ENCODE measurements around the gene LY6G6F. TPM values are rescaled to one million over a fixed set of nuclear protein-coding genes. Genes with fewer than 3 reads are reported as not detected.

Gene LY6G6F
- total and polyA plus RNA-seq, 8 donors = not detected

DNA sequence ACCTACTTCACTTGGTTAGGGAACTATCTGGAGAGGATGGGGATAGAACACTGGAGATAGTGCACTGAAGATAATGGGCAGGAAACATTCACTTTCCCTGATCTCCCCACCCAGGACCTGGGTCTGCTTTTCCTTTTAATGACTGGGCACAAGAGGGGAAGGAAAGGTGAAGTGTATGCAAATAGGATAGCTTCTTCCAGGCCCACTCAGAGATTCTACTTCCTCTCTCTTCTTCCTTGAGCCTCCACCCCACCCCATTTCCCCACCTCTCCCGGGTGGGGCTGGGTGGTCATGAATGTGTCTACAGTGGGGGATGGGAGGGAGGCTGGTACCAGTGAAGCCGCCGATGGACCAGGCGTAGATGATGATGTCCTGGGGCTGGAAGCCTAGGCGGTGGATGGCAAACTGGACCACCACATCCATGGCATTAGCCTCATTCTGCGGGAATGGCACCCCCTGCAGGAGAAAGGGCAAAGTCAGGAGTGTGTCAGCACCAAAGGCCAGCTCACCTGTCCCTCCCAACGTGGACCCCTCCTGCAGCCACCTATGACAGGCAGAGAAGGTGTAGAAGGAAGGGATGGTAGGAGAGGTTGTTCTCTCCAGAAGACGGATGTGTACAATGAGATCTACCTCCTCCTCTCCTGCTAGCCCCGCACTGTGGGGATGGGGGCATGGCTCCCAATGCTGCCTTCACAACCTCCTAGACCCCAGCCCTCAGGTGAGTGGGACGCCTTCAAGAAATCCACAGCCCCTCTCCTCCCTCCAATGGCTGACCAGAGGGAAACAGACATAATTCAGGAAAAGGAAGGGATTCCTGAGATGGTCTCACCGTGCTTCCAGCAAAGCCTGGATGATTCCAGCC is 17.2 kb upstream of the LY6G6F start:
- peak overlapping the region in 4 of 5 donors; percentile 14 to 72 (median 27) for H3K27ac ChIP-seq
- DNase-seq = no peak
- H3K4me1 ChIP-seq = peaks cover 4 to 20% (median 12%) of the 10 kb centered on the region in 4 donors
- intact Hi-C loops (cut with DNase I; ENCODE audit: low total_unique reads) = loop anchor here (10.0 kb wide), 1 partner anchor 75 kb away; the partner anchor contains the start of gene SAPCD1
- peaks cover 73 to 98% (median 97%) of the 10 kb centered on the region in 4 donors for H3K36me3 ChIP-seq
- H3K27me3 ChIP-seq = no peaks in the 10 kb centered on the region
- WGBS, 5 donors = 74 to 81% (median 77%) methylated on average over 10 to 11 of the region's 11 CpGs
- TF ChIP-seq EP300 (IDR thresholded peaks at IDR 0.05) (no peak), POLR2AphosphoS5 (IDR thresholded peaks at IDR 0.05) (no peak), POLR2A (IDR thresholded peaks at IDR 0.05) (no peak)
- TF ChIP-seq, protein P1, sequence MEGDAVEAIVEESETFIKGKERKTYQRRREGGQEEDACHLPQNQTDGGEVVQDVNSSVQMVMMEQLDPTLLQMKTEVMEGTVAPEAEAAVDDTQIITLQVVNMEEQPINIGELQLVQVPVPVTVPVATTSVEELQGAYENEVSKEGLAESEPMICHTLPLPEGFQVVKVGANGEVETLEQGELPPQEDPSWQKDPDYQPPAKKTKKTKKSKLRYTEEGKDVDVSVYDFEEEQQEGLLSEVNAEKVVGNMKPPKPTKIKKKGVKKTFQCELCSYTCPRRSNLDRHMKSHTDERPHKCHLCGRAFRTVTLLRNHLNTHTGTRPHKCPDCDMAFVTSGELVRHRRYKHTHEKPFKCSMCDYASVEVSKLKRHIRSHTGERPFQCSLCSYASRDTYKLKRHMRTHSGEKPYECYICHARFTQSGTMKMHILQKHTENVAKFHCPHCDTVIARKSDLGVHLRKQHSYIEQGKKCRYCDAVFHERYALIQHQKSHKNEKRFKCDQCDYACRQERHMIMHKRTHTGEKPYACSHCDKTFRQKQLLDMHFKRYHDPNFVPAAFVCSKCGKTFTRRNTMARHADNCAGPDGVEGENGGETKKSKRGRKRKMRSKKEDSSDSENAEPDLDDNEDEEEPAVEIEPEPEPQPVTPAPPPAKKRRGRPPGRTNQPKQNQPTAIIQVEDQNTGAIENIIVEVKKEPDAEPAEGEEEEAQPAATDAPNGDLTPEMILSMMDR (IDR thresholded peaks at IDR 0.05) = no peak
- no peak overlapping the region for H3K4me3 ChIP-seq
- no peaks in the 10 kb centered on the region for H3K9me3 ChIP-seq

DNA sequence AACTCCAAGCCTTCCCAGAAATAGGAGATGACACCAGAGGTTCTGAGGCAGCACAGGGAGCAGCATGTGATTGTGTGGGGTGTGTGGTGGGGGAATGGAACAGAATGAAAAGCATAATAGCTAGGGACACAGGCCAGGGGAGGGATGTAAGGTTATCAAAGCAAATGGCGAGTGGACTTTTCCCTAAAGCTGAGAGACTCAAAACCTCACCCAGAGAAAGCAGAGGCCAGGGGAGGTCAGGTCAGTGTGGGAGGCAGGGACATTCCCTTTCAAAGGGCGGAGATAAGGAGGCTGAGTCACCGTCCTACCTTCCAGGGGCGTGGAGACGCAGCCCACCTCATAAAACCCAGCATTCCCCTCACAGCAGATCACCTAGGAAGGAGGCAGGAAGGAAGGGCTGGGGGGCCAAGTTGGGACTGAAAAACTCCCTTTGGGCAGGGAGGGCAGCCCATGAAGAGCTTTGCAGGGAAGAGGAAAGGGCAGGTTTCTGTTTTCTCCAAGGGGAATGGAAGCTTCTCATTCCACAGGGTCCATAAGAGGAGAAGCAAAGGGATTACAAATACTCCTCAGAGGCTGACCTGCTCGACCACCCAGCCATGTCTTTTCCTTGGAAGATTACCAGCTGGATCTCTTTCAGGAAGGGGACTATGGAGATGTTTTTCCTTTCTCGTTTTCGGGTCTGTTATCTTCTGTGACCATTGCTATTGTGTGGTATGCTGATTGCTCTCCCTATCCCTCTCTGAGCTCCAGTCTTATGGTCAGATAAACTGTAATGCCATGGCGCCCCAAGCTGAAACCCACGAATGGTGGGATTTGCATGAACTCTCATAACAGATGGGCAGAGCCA is 16.2 kb upstream of the LY6G6F start:
- WGBS, 5 donors = 33 to 54% (median 39%) methylated on average over 10 of the region's 10 CpGs
- H3K27me3 ChIP-seq = no peaks in the 10 kb centered on the region
- H3K27ac ChIP-seq = peak overlapping the region; percentile 3 to 72 (median 26)
- TF ChIP-seq POLR2AphosphoS5 (IDR thresholded peaks at IDR 0.05) (peak in 1 of 3 donors; percentile 8), POLR2A (IDR thresholded peaks at IDR 0.05) (no peak)
- TF ChIP-seq, protein P1 (IDR thresholded peaks at IDR 0.05) = no peak
- no peak overlapping the region for H3K4me3 ChIP-seq
- peaks cover 81 to 100% (median 100%) of the 10 kb centered on the region in 4 donors for H3K36me3 ChIP-seq
- intact Hi-C loops (cut with DNase I; ENCODE audit: low total_unique reads) = no loop called here
- H3K4me1 ChIP-seq = peaks cover 4 to 20% (median 12%) of the 10 kb centered on the region in 4 donors
- DNase-seq = peak; percentile 37 to 76
- H3K9me3 ChIP-seq = no peaks in the 10 kb centered on the region

DNA sequence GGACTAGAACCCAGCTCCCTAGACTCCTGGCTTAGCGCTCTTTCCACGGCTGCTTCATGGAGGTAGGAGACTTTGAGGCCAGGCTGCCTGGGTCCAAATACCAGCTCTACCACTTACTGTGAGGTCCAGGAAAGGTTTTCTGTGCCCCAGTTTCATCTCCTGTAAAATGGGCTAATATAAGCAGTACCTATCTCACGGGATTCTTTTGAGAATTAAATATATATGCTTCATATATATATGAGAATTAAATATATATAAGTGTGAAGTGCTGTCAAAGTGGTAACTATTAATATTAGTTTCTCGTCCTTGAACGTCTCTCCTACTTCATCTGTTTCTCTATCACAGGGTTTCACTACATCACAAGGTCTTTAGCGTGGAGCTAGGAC is 15.6 kb upstream of the LY6G6F start:
- TF ChIP-seq POLR2AphosphoS5 (IDR thresholded peaks at IDR 0.05) (no peak), POLR2A (IDR thresholded peaks at IDR 0.05) (no peak), EP300 (IDR thresholded peaks at IDR 0.05) (no peak)
- TF ChIP-seq, protein P1 (IDR thresholded peaks at IDR 0.05) = no peak
- H3K36me3 ChIP-seq = peaks cover 86 to 100% (median 100%) of the 10 kb centered on the region in 4 donors
- intact Hi-C loops (cut with DNase I; ENCODE audit: low total_unique reads) = no loop called here
- 83 to 89% (median 87%) methylated on average over 6 of the region's 6 CpGs for WGBS, 5 donors
- no peak overlapping the region for H3K4me3 ChIP-seq
- peaks cover 4 to 20% (median 12%) of the 10 kb centered on the region in 4 donors for H3K4me1 ChIP-seq
- peak overlapping the region in 4 of 5 donors; percentile 25 to 72 (median 27) for H3K27ac ChIP-seq
- no peaks in the 10 kb centered on the region for H3K9me3 ChIP-seq
- no peak for DNase-seq
- no peaks in the 10 kb centered on the region for H3K27me3 ChIP-seq

DNA sequence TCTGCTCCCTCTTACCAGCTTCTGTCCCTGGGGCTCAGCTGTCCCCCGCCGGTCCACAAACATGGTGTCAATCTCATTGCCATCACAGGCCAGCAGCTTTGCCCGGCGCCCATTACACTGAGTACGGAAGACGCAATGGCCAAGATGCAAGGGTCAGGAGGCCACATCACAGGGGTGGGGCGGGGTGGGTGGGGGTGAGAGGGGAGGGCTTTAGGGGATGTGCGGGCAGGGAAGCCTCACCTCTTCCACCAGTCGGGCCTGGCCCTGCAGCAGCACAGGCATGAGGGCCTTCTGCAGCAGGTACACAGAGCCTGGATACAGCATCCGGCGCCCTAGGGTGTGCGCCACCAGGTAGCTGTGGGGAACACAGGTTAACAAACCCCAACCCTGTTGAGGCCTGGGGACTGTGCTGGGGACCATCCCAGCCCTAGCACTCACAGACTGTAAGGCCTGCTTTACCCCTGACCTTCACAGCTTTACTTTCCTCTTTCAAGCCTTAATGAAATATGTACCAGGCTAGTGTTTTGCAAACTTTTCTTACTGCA is 15.0 kb upstream of the LY6G6F start:
- WGBS, 5 donors = 91 to 95% (median 93%) methylated on average over 6 to 12 of the region's 12 CpGs
- Histone ChIP-seq H3K4me3 (no peak overlapping the region), H3K4me1 (peaks cover 4 to 20% (median 12%) of the 10 kb centered on the region in 4 donors), H3K9me3 (no peaks in the 10 kb centered on the region), H3K27me3 (no peaks in the 10 kb centered on the region), H3K27ac (no peak overlapping the region), H3K36me3 (peaks cover 87 to 100% (median 100%) of the 10 kb centered on the region in 4 donors)
- no peak for DNase-seq
- TF ChIP-seq, protein P1 (IDR thresholded peaks at IDR 0.05) = no peak
- TF ChIP-seq POLR2A (IDR thresholded peaks at IDR 0.05) (no peak), POLR2AphosphoS5 (IDR thresholded peaks at IDR 0.05) (no peak), EP300 (IDR thresholded peaks at IDR 0.05) (no peak)
- intact Hi-C loops (cut with DNase I; ENCODE audit: low total_unique reads) = no loop called here
